Panc1 (cell line): ENCODE data around the gene FXYD3. TPM values are rescaled to one million over a fixed set of nuclear protein-coding genes. Genes with fewer than 3 reads are reported as not detected.
A peak's percentile ranks its signal among the peaks of the same experiment; 100 is the strongest.

Experiments
- ATAC-seq: fragments of 200-7000 bp; cut with Tn5 transposase; 2 replicates; pipeline ENCODE4 v1.9.1; 2020; ENCODE audit warnings: mild to moderate bottlenecking, moderate library complexity
- BruUV-seq: library from RNA; stranded (reverse); fragments of 400-500 nt; replicated peaks from 2 replicates; lab custom pipeline; 2021; lab: Mats Ljungman, UMichigan
- CTCF ChIA-PET: fragments of 300-600 bp; sonication (Branson Sonifier 250); formaldehyde crosslinking; loops from one replicate; lab custom pipeline; 2022; ENCODE audit warnings: antibody characterized with exemption; lab: Charles Lee
- POLR2A ChIA-PET: fragments of 300-600 bp; sonication (Branson Sonifier 250); formaldehyde crosslinking; loops from one replicate; lab custom pipeline; 2022; ENCODE audit warnings: antibody characterized with exemption; lab: Charles Lee
- DNase-seq: peaks from one replicate; pipeline ENCODE4 v3.0.0-alpha.2; 2010; ENCODE audit warnings: low read depth, low spot score
- H3K27ac ChIP-seq: 2 replicates; pipeline ENCODE4 v1.5.1; 2011; ENCODE audit warnings: mild to moderate bottlenecking, low read length, inconsistent platforms
- H3K27me3 ChIP-seq: fragments of 200-500 bp; sonication (Bioruptor generic); 2 replicates; pipeline ENCODE4 v1.6.0; 2014; ENCODE audit warnings: low read length, inconsistent platforms; ENCODE audit not compliant: control insufficient read depth, insufficient read depth
- H3K36me3 ChIP-seq: fragments of 200-500 bp; sonication (Bioruptor generic); 2 replicates; pipeline ENCODE4 v1.5.1; 2014; ENCODE audit warnings: inconsistent platforms, mild to moderate bottlenecking, low read length, moderate library complexity; ENCODE audit not compliant: control insufficient read depth, insufficient read depth
- H3K4me1 ChIP-seq: 2 replicates; pipeline ENCODE4 v1.5.1; 2011; ENCODE audit warnings: inconsistent platforms, mild to moderate bottlenecking, low read length, moderate library complexity; ENCODE audit not compliant: control insufficient read depth, insufficient read depth
- H3K4me3 ChIP-seq, 2 experiments: 2 replicates each; pipeline ENCODE4 v1.5.1; 2011 to 2012; ENCODE audit warnings: low read depth in 2 of 2, low read length in 2 of 2, mild to moderate bottlenecking in 2 of 2, inconsistent platforms in 1 of 2, moderate library complexity in 1 of 2
- H3K9me3 ChIP-seq: fragments of 200-500 bp; sonication (Bioruptor generic); 2 replicates; pipeline ENCODE4 v1.5.1; 2014; ENCODE audit warnings: low read depth, mild to moderate bottlenecking, inconsistent platforms, low read length, moderate library complexity; ENCODE audit not compliant: control insufficient read depth, insufficient read depth
- POLR2AphosphoS5 ChIP-seq: IDR thresholded peaks from 2 replicates; pipeline ENCODE4 v1.6.1; 2012; ENCODE audit warnings: mild to moderate bottlenecking, low read depth, low read length, moderate library complexity
- REST ChIP-seq, 2 experiments: IDR thresholded peaks; 2 replicates each; pipeline ENCODE4 v1.6.1; 2011 to 2012; ENCODE audit warnings: low read depth in 2 of 2, control low read depth in 1 of 2, low read length in 1 of 2, mild to moderate bottlenecking in 1 of 2, moderate library complexity in 1 of 2; ENCODE audit not compliant: insufficient read depth in 1 of 2
- SIN3A ChIP-seq: IDR thresholded peaks from 2 replicates; pipeline ENCODE4 v1.6.1; 2012; ENCODE audit warnings: low read depth, mild to moderate bottlenecking, low read length, moderate library complexity, borderline replicate concordance; ENCODE audit not compliant: insufficient read depth
- TCF7L2 ChIP-seq: IDR thresholded peaks from 2 replicates; pipeline ENCODE4 v1.6.1; 2011; ENCODE audit warnings: mild to moderate bottlenecking, low read depth, low read length, inconsistent platforms
- in situ Hi-C: cut with HindIII; loops from 2 replicates; pipeline ENCODE4 v1.10.0; 2016; ENCODE audit warnings: low sequenced_read_pairs, low pct_unique_long_range_greater_than_20kb
- intact Hi-C: fragments of 100-400 bp; cut with micrococcal nuclease; formaldehyde crosslinking; loops from one replicate; pipeline ENCODE4 v1.10.0; 2022; ENCODE audit not compliant: unreplicated experiment
- total RNA-seq: library from RNA; stranded (reverse); gene quantifications from one replicate; pipeline ENCODE4 v1.2.1, GENCODE V29; 2021; ENCODE audit not compliant: unreplicated experiment
- TF ChIP-seq, protein P1 (sequence below): fragments of 450-650 bp; IDR thresholded peaks from 2 replicates; pipeline ENCODE4 v1.5.1; 2017; ENCODE audit warnings: mild to moderate bottlenecking

FXYD3 gene
- total RNA-seq, 1 experiment from 2014 or later = not detected

- DNase-seq = no peak
Measured at GRCh38 chr19:35135389-35135909, 19.8 kb downstream of the FXYD3 start.

GRCh38 chr19:35136231-35136630, 20.6 kb downstream of the FXYD3 start:
- TF ChIP-seq SIN3A (no peak), POLR2AphosphoS5 (no peak), REST (IDR thresholded peaks at IDR 0.05; ENCODE audit: insufficient read depth in 1 of 2, low read depth in 2 of 2, low read length in 1 of 2) (no peak), TCF7L2 (no peak)
- TF ChIP-seq, protein P1, sequence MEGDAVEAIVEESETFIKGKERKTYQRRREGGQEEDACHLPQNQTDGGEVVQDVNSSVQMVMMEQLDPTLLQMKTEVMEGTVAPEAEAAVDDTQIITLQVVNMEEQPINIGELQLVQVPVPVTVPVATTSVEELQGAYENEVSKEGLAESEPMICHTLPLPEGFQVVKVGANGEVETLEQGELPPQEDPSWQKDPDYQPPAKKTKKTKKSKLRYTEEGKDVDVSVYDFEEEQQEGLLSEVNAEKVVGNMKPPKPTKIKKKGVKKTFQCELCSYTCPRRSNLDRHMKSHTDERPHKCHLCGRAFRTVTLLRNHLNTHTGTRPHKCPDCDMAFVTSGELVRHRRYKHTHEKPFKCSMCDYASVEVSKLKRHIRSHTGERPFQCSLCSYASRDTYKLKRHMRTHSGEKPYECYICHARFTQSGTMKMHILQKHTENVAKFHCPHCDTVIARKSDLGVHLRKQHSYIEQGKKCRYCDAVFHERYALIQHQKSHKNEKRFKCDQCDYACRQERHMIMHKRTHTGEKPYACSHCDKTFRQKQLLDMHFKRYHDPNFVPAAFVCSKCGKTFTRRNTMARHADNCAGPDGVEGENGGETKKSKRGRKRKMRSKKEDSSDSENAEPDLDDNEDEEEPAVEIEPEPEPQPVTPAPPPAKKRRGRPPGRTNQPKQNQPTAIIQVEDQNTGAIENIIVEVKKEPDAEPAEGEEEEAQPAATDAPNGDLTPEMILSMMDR = no peak
- in situ Hi-C loops = no loop called here

More at GRCh38 chr19:35135389-35135909, 19.8 kb downstream of the FXYD3 start:
- peaks cover 5% of the 10 kb centered on the region; the same call in 1 of the 2 replicates for H3K4me1 ChIP-seq
- no peak overlapping the region for H3K27ac ChIP-seq
- BruUV-seq = no TSS peak
- ATAC-seq = peak; percentile 88
- in situ Hi-C loops (no loop called here), intact Hi-C loops (loop anchor here (5.0 kb wide), 1 partner anchor 68 kb away; no protein-coding TSS in a partner anchor)
- H3K36me3 ChIP-seq = no peaks in the 10 kb centered on the region
- H3K27me3 ChIP-seq = no peaks in the 10 kb centered on the region
- CTCF ChIA-PET = interaction anchor here (0.6 to 1.7 kb wide), 6 partner anchors 11 to 69 kb away, joined by 3 to 8 read pairs (median 4); no protein-coding TSS in a partner anchor
- no peak for TF ChIP-seq POLR2AphosphoS5
- no peak for TF ChIP-seq TCF7L2
- TF ChIP-seq REST (IDR thresholded peaks at IDR 0.05; ENCODE audit: insufficient read depth in 1 of 2, low read depth in 2 of 2, low read length in 1 of 2) = no peak
- TF ChIP-seq, protein P1 = peak; percentile 96
- no peak for TF ChIP-seq SIN3A
- POLR2A ChIA-PET = no interaction called here
- H3K4me3 ChIP-seq = no peak overlapping the region
- H3K9me3 ChIP-seq = no peaks in the 10 kb centered on the region

More at GRCh38 chr19:35136231-35136630, 20.6 kb downstream of the FXYD3 start:
- Histone ChIP-seq H3K4me1 (peaks cover 5% of the 10 kb centered on the region; the same call in 1 of the 2 replicates), H3K27ac (no peak overlapping the region), H3K36me3 (no peaks in the 10 kb centered on the region), H3K27me3 (no peaks in the 10 kb centered on the region), H3K9me3 (no peaks in the 10 kb centered on the region), H3K4me3 (no peak overlapping the region)
- intact Hi-C loops = loop anchor here (5.0 kb wide), 1 partner anchor 69 kb away; no protein-coding TSS in a partner anchor
- DNase-seq = no peak
- ChIA-PET POLR2A (no interaction called here), CTCF (interaction anchor here (0.6 to 1.3 kb wide), 3 partner anchors 36 to 132 kb away, joined by 3 to 5 read pairs (median 4); no protein-coding TSS in a partner anchor)
- BruUV-seq = no TSS peak
- no peak for ATAC-seq
